AG09319 (cell line): ENCODE measurements around the gene HDAC4.

Experiments
- DNase-seq: peaks from one replicate; pipeline ENCODE4 v3.0.0-alpha.2; 2010; ENCODE audit warnings: low read depth; ENCODE audit errors: extremely low read depth
- TF ChIP-seq, protein P1 (sequence below): IDR thresholded peaks from 2 replicates; pipeline ENCODE4 v1.5.1; 2011; ENCODE audit warnings: low read depth, mild to moderate bottlenecking, inconsistent platforms, low read length, moderate library complexity

HDAC4 gene

DNA sequence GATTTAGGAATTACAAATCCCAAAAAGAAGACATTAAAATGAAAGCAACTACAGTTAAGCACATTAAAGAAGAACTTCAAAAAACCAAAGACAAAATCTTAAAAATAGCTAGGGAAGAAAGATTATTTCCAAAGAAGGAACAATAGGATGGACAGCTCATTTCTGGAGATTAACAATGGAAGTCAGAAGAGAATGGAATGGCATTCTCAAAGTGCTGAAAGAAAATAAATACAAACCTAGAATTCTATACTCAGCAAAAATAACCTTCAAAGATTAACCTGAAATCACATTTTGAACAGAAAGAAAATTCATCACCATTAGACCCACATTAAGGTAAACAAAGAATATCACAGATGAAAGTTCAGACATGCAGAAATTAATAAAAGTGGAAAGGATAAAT, 229.2 kb downstream of the HDAC4 start:
- TF ChIP-seq, protein P1, sequence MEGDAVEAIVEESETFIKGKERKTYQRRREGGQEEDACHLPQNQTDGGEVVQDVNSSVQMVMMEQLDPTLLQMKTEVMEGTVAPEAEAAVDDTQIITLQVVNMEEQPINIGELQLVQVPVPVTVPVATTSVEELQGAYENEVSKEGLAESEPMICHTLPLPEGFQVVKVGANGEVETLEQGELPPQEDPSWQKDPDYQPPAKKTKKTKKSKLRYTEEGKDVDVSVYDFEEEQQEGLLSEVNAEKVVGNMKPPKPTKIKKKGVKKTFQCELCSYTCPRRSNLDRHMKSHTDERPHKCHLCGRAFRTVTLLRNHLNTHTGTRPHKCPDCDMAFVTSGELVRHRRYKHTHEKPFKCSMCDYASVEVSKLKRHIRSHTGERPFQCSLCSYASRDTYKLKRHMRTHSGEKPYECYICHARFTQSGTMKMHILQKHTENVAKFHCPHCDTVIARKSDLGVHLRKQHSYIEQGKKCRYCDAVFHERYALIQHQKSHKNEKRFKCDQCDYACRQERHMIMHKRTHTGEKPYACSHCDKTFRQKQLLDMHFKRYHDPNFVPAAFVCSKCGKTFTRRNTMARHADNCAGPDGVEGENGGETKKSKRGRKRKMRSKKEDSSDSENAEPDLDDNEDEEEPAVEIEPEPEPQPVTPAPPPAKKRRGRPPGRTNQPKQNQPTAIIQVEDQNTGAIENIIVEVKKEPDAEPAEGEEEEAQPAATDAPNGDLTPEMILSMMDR, result no peak
- DNase-seq, result no peak

DNA sequence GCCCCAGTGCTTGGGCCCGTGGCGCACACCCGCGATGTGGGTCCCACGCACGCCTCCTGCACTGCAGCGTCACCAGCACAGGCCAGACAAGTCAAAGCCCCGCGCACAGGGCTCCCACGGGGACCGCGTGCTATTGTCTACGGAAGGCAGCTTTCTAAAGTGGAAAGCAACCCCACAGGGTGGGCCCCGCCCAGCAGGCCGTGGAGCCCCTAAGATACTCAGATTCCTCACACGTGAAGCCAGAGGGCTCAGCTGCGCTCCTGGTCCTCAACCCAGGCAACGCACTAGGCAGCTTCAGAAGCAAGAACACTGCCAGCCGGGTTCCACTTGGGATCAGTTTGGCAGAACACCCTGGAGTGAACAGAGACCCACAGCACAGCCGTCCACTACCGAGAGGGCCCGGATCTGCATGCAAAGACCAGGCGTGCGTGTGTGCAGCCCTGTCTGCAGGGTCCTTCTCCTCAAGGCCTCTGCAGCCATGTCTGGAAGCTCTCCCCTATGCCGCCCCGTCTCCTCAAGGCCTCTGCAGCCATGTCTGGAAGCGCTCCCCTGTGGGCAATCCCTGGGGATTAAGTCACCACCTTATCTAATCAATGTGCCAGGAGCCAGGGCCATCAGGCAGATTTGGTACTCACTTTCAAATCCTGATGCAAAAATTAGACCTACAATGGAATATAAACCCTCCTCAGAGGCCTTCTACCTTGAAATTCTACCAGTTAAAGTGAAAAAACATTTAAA, 231.3 kb downstream of the HDAC4 start:
- DNase-seq, result no peak
- TF ChIP-seq, protein P1, result no peak

DNA sequence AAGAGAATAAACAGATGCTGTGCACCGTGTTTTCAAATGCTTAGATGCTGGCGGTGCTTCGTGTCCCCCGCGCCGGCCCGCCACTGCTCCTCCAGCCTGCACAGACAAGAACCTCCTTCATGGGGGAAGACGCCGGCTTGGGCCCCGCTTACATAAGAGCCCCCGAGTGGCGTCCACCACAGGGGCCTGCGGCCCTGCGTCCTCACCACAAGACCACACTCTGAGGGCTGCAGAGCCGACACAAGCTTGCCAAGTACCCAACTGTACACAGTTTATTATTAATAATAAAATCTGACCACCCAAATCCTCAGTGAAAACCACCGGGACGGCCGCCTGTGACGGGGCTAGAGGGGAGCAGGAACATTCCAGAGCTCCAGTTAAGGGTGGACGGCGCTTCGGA, 232.2 kb downstream of the HDAC4 start:
- TF ChIP-seq, protein P1, result no peak
- DNase-seq, result no peak

DNA sequence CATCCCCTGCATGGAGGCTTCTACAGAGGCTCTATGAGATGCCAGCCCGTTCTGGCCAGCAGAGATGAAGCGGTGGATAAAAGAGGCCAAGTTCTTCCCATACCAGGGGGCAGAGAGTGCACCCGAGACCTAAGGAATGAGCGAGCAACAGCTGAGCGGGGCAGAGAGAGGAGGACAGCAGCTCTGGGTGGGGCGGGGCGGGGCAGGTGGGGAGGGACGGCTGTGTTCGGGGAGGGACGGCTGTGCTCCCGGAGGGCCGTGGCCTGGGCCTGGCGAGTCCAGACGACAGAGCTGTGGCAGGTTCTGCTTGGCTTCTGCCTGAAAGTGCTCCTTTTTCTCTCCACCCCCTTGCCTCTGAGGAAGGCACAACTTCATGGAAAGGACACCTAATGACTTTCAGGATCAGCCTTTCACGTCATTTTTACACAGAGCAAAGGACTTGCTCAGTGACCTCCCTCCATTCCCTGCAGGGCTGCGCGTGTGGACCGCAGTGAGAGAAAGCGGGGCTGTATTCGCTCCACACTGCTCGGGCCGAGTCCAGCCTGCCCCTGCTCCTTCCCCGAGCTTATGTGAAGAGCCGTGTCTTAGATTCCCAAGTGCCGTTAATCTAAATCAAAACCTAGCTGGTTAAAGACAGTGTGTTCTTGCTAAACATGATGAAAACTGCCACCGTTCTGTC, 232.9 kb downstream of the HDAC4 start:
- TF ChIP-seq, protein P1, result no peak
- no peak for DNase-seq

DNA sequence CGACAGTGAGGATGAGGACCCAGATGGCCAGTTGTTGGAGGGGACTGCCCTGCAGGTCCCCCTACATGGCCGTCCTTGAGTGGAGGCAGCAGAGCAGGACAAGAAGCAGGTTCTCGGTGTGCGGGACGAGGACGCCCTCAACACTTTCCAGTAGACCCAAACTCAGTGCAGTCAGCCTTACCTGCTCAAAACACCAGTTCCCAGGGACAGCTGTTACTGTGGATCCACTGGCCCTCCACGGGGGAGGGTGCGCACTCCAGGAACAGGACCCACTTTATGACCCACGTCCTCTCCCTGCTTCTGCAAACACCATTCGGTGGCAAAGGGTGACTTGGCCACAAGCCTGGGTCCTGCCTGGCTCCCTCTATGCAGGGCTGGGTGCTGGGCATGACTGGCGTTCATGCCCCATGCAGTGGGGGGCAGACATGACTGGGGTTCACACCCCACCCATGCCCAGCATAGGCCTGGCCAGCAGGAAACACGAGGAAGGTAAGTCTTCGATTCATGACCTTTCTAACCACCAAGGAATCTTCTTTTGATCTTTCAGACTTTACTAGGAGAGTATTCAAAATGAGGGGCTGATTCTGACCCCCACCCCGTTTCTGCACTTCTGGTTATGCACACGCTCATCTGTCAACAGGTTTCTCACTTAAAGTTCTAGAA, 233.7 kb downstream of the HDAC4 start:
- TF ChIP-seq, protein P1, result no peak
- no peak for DNase-seq

DNA sequence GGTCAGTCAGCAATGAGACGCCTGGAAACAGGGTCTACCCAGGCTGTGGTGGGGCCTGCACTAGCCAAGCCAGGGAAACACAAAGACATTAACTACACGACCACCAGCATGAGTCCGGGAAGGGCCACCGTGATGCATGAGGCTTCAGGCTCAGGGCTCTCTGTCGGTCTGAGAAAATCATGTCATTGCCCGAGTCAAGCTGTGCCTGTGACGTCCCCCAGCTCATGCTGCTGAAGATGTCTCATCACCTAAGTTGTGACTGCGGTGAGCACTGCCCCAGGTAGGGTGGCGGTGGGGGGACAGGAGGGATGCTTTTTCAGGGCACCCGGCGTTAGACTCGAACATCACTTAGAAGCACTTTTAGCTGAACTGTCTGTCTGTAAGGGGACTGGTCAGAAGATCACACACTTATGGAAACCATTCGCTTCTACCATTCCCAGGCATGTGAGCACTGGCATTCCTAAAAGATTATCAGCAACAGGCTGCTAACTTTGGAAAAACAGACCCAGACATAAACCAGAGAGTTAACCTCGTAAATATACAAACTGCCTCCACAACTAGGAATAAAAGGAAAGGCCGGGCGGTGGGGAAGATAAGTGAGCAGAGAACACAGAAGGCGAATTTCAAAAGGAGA, 234.5 kb downstream of the HDAC4 start:
- TF ChIP-seq, protein P1, result no peak

More for the DNA sequence above, 234.5 kb downstream of the HDAC4 start:
- no peak for DNase-seq
